Ishikawa (cell line): ENCODE results near the gene AP5B1.
A peak's percentile ranks its signal among the peaks of the same experiment; 100 is the strongest.

ENCODE experiments used
- CEBPB ChIP-seq: IDR thresholded peaks from 2 replicates; pipeline ENCODE4 v1.6.1; 2012
- CREB1 ChIP-seq: IDR thresholded peaks from 2 replicates; pipeline ENCODE4 v1.6.1; 2012; ENCODE audit warnings: low read depth
- EGR1 ChIP-seq: IDR thresholded peaks from 2 replicates; pipeline ENCODE4 v1.6.1; 2012
- EP300 ChIP-seq: IDR thresholded peaks from 2 replicates; pipeline ENCODE4 v1.6.1; 2012; ENCODE audit warnings: borderline replicate concordance
- FOXM1 ChIP-seq: IDR thresholded peaks from 2 replicates; pipeline ENCODE4 v1.6.1; 2012; ENCODE audit warnings: low read depth, borderline replicate concordance
- MAX ChIP-seq: IDR thresholded peaks from 2 replicates; pipeline ENCODE4 v1.6.1; 2012
- NFIC ChIP-seq: IDR thresholded peaks from 2 replicates; pipeline ENCODE4 v1.6.1; 2012
- RAD21 ChIP-seq: IDR thresholded peaks from 2 replicates; pipeline ENCODE4 v1.6.1; 2012; ENCODE audit warnings: low read depth
- REST ChIP-seq: IDR thresholded peaks from 2 replicates; pipeline ENCODE4 v1.6.1; 2012; ENCODE audit warnings: low read depth, mild to moderate bottlenecking
- TAF1 ChIP-seq: IDR thresholded peaks from 2 replicates; pipeline ENCODE4 v1.6.1; 2012; ENCODE audit warnings: low read depth, mild to moderate bottlenecking
- TCF12 ChIP-seq: IDR thresholded peaks from 2 replicates; pipeline ENCODE4 v1.6.1; 2012; ENCODE audit warnings: low read depth
- TEAD4 ChIP-seq: IDR thresholded peaks from 2 replicates; pipeline ENCODE4 v1.6.1; 2012
- USF1 ChIP-seq: IDR thresholded peaks from 2 replicates; pipeline ENCODE4 v1.6.1; 2012
- YY1 ChIP-seq: IDR thresholded peaks from 2 replicates; pipeline ENCODE4 v1.6.1; 2012; ENCODE audit warnings: low read depth
- ZBTB7A ChIP-seq: IDR thresholded peaks from 2 replicates; pipeline ENCODE4 v1.6.1; 2012; ENCODE audit warnings: low read depth

Gene AP5B1

GRCh38 chr11:65791719-65792213, 11.0 kb upstream of the AP5B1 start:
- TF ChIP-seq TCF12 = peak; percentile 23; the same call in 1 of the 2 replicates
- TF ChIP-seq TAF1 = no peak

- TF ChIP-seq REST (no peak), NFIC (no peak), YY1 (no peak), RAD21 (no peak), MAX (no peak), EGR1 (no peak), CEBPB (no peak), ZBTB7A (no peak), TAF1 (no peak)
These were observed 10.3 kb upstream of the AP5B1 start for GRCh38 chr11:65790902-65791650.

- TF ChIP-seq YY1 (no peak), TAF1 (no peak), REST (no peak), MAX (no peak), USF1 (no peak), FOXM1 (no peak), TCF12 (no peak), EP300 (no peak), EGR1 (no peak), NFIC (no peak), ZBTB7A (no peak), CEBPB (no peak), CREB1 (no peak), RAD21 (no peak), TEAD4 (no peak)
These were observed 9.5 kb upstream of the AP5B1 start for GRCh38 chr11:65790104-65790901.

GRCh38 chr11:65789230-65790103, 8.7 kb upstream of the AP5B1 start:
- 0 out of 2 replicates have a peak, but pooled peaks have one; percentile 6 for TF ChIP-seq TEAD4
- no peak for TF ChIP-seq USF1
- TF ChIP-seq NFIC = 0 out of 2 replicates have a peak, but pooled peaks have one; percentile 5
- no peak for TF ChIP-seq MAX
- no peak for TF ChIP-seq FOXM1
- no peak for TF ChIP-seq TAF1
- TF ChIP-seq REST = no peak
- TF ChIP-seq ZBTB7A = no peak
- TF ChIP-seq TCF12 = peak; percentile 36; the same call in 1 of the 2 replicates
- TF ChIP-seq EP300 = no peak
- TF ChIP-seq YY1 = no peak
- TF ChIP-seq EGR1 = no peak
